ENCODE results near the gene COL10A1.

The COL10A1 gene

DNA sequence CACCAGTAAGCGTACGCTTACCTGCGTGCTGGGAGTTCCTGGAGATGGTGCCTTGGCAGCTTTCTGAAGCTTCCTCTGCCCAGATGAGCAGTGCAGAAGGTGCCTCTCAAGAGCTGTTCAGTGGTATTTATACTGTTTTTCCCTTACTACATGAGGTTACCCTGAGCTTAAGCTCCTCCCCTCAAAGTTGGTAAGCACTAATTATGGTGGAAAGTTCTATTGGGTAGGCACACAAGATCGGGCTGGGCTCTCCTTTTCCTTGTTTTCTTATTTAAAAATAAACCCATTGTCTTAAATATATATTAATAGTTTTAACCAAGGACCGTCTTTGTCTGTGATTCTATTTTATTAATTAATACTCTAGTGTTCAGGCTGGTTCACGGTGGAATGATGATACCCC lies at the start of gene COL10A1:
Gene COL10A1 (minus strand): TSS at position 101 of the 400 bp plus-strand sequence. CDS start 640 bp downstream, outside the sequence.
- no peak for DNase-seq

DNA sequence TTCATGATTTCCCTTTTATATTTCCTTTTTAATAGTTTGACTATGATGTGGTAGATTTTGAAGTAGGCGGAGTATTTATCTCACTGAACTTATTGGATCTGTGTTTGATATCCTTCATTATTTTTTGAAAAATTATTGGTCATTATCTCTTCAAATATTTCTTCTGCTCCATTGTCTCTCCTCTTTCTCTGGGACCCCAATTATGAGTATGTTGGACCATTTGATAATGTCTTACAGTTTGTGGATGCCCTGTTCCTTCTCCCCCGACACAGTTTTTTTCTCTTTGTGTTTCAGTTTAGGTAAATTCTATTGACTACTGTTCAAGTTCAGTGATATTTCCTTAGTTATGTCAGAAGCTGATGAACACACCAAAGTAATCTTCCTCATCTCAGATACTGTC lies 49.4 kb upstream of the COL10A1 start:
- DNase-seq: no peak

DNA sequence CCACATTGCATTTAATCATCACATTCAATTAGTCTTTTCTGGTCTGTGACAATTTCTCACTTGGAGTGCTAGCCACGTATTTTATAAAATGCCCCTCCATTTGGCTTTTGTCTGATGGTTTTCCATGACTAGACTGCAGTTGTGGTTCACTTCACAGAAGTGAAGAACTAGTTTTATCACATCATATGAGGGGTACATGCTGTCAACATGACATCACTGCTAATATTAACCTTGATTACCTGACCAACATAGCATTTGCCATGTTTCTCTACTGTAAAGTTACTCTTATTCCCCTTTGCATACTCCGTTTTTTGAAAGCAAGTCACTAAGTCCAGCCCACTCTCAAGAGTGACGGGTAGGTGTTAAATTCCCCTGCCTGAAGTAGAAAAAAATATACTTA lies 48.0 kb upstream of the COL10A1 start:
- no peak for DNase-seq

DNA sequence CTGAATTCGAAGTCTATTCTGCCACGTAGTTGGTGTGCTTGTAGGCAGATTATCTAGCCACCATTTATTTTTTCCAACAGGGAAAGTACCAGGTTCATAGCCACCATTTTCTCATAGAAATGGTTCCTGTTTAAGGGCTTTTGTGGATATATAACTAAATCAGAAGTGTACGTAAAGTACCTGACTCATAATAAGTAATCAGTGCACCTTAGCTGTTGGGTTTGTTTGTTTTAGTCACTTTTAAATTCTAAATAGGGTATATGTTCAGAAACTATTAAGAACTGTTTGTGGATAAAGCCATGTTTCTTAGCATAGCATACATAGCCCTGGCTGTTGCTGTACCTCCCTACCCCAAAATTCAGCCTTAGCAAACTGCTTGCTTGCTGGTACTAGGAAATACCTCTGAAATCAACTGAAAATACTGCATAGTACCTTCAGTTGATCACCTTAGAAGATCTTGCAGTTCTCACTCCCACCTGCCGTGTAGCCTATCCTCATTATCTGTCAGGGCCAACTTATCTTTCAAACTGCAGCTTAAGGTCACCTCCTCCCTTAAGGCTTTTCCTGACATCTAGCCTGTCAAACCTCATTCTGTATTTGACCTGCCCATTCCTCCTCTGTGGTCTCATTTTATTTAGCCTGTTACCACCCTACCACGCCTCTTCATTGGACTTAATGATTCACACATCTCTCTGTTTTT lies 44.6 kb upstream of the COL10A1 start:
- no peak for DNase-seq

DNA sequence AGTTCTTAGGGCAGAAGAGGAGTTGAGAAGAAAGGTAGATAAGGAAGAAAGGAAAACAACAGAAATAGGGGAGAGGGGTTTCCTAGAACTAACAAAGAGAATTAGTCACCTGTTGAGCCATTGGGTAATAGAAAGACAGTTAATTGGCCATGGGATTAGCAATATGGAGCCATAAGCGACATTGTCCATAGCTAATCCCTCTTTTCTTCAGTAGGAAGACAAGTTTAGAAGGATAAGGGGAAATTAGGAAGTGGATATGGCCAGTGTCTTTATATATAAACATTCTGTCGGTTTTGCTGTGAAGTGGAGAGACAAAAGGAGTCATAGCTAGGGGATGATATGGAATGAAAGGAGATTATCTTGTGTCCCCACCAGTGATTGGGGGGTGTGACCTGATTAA lies 43.9 kb upstream of the COL10A1 start:
- no peak for DNase-seq

DNA sequence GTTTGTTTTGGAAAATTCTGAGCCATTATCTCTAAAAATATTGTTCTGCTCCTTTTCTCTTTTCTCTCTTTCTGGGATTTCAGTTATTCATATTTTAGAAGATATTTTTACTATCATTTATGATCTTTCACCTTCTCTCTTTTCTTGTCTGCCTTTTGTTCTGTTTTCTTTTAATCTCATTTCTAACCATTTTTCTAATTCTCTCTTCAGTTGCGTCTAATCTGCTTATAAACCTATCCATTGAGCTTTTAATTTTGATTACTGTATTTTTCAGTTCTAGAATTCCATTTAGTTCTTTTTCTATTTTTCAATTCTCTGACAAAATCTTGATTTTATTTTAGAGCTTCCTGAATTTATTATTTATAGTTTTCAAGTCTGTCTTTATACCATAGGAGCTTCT lies 42.2 kb upstream of the COL10A1 start:
- no peak for DNase-seq

DNA sequence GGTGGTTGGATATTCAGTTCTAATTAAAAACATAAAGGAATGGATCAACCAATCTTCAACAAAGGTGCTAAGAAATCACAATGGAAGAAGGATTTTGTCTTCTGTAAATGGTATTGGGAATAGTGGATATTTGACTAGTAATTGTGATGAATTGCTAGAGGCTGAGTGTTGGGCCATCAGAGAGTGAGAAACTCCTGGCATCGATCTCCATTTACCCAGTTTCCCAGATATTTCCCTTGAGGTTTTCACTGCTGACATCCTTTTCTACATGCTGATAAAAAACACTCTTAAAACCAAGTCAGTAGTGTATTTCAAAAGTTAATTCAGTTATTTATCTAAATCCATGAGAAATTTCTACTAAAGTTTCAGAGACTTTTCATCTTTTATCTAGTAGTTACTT lies 40.4 kb upstream of the COL10A1 start:
- no peak for DNase-seq

DNA sequence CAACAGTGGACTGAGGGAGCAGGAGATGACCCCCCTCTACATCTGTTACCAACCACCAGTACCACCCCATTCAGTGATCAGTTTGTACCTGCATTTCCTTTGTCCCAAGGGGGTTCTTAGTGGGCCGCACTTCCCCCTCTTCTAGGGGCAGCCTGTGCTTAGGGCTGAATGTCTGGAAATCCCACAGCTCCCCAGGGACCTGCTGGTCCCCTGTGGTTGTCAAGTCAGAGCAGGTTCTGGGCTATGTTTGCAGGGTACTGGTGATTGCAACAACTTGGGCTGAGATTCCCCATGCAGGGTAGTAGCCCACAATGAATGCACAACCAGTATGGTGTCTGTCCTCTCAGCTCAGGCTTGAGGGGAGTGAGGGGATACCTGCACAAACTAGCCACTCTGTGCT lies 39.7 kb upstream of the COL10A1 start:
- no peak for DNase-seq

DNA sequence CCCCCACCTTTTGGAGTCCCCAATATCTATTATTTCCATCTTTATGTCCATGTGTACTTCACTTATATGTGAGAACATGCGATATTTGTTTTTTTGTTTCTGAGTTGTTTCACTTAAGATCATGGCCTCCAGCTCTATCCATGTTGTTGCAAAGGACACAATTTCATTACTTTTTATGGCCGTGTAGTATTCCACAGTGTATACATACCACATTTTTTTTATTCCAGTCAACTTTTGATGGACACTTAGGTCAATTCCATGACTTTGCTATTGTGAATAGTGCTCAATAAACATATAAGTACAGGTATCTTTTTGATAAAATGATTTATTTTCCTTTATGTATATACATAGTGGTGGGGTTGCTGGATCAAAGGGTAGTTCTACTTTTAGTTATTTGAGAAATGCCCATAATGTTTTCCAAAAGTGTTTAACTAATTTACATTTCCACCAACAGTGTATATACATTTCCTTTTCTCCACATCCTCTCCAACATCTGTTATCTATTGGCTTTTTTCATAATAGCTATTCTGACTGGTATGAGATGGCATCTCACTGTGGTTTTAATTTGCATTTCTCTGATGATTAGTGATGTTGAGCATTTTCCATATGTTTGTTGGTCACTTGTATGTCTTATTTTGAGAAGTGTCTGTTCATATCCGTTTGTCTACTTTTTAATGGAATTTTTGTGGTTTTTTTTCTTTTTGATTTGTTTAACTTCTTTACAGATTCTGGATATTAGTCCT lies 34.0 kb upstream of the COL10A1 start:
- no peak for DNase-seq

DNA sequence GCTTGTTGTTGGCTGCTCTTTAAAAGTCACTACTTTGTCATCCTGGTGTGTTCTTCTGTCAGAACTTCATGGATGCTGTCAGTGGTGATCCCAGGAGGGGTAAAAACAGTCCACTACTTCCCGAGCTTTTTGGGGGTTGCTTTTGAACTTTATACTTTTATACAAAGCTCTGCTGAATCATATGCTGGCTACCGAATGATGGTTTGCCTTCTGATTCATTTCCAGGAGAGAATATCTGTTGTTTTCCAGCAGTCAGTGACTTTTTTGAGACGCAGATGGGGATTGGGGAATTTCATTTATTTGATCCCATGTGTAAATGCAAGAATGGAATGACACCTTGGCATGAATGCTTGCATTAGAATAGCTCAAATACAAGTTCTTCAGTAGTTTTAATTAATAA lies 32.7 kb upstream of the COL10A1 start:
- no peak for DNase-seq

DNA sequence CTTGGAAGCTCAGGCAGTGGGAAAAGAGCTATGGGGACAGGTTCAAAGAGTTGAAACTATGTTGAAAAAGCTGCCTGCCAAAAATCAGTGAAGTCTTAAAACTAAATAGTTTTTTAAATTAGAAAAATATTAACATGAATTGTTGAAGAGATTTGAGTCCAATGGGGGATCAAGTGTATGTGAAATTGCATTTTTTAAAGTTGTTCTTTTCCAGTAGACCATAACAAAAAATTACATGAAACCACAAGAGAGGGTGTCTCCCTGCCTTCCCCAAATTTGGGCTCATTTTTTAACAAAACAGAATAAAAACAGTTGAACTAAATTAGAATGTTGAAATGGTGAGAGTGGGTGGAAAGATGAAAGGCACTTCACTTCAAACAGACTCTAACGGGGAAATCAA lies 31.5 kb upstream of the COL10A1 start:
- DNase-seq: no peak

DNA sequence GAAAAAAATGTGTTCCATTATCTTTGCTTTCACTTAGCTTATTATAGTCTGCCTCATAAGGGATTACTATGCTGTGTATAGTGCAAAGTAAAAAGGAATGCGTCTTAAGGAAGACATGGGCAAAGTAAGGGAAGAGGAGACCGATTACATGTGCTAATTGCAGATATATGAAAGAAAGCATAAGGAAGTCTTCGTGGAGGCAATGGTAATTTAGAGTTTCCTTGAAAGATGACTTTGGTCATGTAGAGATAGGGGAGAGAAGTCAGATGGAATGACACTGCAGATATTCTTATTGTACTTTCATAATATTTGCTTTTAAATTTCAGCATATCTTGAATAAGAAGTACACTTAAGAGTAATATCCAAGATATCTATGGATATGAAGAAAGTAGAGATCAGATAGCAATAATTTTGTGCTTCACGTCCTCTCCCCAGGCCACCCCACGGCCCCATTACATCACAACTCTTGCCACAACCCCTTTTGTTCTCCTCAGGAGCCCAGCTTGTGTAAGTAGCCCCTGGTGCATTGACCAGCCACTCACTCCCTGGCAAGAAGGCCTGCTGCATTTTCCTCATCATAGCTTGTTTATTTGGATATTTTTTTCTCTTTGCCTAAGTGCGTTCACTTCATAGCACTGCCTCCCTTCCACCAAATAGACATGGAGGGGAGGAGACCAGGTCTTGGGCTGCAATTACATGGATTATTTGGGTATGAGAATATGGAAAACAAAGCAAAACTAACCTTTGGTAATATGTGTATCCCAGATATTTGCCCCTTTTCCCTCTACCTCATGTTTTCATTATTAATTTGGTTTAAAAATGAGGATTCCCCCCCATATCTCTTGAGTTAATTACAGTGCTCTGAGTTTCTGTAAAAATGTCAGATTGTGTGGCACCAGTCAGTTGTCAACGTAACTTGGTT lies 30.7 kb upstream of the COL10A1 start:
- DNase-seq: no peak

DNA sequence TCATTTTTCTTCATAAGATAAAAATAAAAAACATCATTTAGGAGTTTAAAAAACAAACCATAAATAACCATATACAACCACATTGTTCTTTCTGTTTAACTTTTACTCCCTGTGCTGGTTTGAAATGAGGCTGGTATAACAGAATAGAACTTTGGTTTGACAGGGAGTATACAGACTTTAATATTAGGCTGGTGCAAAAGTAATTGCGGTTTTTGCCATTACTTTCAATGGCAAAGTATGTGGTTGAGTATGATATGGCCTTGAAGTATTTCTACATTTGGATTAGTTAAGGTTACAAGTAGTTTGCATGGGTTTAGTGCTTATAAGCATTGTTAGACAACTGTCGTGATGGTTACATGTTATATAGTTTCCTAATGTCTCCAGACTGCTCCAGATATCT lies 29.0 kb upstream of the COL10A1 start:
- DNase-seq: no peak

DNA sequence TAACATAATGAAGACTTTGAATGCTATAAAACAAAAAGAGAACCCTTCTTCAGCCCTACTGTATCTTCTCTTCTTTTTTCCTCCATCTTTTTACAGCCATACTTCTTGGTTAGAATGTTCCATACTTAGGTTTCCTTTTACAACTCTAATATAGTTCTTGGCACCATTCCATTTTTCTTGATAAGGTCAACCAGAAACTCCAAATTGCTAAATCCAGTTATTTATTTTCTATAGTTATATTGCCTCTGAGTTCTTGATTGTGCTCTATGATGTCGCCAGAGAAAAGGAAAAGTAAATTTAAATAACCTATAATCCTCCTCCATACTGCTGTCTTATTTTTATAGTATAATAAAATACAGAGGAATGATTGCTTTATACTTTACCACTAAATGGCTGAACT lies 26.7 kb upstream of the COL10A1 start:
- no peak for DNase-seq

DNA sequence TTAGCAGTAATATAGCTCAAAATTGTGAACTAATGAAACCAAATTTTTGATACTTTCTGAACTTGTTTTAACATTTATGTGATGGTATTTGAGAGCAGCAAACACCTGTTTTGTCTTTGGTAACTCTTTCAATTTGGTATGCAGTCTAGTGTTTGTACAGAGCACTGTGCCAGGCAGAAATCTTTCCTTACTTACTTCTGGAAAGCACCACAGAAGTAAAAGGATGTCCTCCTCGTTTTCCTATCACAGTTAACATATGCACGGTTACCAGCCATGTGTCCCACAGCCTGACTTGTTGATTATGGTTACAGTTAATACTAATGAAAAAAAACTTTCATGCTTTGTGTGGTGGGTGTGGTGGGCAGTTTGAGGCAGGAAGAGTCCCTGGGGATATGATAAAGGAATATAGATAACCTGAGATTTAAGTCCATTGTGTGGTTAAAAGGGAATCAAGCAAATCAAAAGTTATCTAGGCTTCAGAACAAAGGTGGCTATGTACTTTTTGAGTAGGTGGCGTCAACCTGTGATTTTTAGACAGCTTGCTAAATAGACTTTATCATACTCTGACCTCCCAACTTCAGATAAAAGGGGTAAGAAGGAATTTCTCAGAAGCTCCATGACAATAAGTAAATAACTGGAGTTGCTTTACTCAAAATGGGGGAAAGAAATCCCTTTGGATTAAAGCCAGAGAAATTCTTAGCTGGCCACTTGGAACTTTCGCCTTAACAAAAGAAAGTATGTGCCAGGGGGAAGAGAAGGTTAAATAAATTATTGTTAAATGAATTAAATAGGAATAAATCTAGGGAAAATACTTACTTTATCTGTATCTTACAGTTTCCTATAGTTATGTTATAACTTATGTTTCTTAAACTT lies 20.1 kb upstream of the COL10A1 start:
- no peak for DNase-seq

DNA sequence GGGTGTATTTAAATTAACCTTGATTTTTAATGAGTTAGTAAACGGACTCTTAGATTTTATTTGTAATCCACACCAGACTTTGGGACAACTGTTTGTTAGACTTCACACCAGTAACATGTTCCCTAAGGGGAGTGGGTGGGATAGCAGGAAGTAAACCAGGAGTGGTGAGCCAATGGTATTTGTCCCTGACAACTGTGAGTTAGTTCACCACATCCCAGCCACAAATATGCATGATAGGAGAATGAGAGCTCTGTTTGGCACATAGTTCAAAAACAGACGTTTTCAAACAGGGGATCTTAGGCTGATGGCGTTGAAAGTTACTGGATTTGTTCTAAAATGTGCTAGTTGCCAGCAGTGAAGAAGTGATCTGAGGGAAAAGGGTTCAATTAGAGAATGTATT lies 18.7 kb upstream of the COL10A1 start:
- no peak for DNase-seq

DNA sequence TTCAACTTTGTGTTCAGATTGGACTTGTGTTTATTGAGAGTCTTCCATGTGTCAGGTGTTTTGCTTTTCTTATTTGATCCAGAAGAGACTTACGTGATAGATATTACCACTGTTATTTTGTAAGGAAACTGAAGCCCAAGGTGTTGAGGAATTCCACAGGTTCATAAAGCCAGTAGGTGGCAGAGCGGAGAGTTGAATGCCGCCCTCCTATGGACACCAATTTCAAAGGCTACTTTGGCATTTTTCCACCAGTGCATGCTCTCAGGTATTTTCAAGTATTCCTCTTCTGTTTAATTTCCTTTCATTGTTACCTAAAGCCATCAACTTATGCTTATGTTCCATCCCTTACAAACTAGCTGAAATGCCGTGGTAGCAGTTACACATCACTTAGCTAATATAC lies 14.0 kb upstream of the COL10A1 start:
- DNase-seq: no peak

DNA sequence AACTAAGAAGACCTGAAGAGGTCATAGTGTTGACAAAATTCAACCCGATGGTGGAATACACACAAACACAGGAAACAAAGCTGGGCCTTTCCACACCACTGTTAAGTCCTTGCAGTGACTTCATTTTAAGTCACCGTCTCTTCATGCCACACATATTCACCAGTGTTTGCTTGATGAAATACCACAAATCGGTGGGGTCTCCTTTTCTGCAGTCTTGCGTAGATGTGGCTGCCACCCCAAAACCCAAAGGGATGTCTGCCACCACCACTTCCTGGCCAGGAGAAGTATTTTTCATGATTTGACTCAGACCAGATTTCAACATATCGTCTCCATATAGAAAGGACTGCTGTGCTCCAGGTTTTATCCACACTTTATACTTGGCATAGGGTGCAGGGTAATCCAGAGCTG lies 11.0 kb upstream of the COL10A1 start:
- DNase-seq: no peak

DNA sequence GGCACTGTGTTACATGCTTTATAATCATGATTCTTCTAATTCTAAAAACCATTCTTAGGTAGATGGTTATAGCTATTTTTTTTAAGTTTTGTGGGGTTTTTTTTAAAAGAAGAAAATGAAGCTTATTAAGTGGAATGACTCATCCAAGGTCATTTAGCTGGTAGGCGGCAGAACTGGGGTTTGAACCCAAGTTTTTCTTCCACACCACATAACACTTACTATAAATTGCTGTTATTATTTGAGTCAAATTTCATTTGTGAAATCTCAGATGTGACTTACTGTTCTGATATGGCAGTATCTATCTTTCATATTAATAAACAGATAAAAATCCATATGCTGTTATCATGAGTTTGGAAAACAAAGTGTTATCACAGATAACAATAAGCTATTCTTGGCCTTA lies 10.4 kb upstream of the COL10A1 start:
- DNase-seq: no peak

DNA sequence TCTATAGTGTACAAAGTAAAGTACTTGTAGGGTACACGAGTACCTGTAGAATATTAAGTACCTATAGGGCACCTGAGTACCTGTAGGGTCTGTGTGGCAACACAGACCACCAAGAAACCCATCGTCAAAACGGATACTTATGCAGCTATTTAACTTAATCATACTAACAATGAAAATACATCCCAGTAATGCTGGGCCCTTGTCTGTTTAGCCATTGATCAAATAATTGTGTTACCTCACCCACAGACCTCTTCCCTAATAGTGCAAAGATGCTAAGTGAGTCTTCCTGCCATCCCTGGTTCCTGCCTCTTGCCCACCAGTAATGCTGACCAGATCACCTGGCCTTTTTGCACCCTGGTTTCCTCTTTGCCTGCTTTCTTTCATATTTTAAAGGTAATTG lies 7.5 kb upstream of the COL10A1 start:
- no peak for DNase-seq

DNA sequence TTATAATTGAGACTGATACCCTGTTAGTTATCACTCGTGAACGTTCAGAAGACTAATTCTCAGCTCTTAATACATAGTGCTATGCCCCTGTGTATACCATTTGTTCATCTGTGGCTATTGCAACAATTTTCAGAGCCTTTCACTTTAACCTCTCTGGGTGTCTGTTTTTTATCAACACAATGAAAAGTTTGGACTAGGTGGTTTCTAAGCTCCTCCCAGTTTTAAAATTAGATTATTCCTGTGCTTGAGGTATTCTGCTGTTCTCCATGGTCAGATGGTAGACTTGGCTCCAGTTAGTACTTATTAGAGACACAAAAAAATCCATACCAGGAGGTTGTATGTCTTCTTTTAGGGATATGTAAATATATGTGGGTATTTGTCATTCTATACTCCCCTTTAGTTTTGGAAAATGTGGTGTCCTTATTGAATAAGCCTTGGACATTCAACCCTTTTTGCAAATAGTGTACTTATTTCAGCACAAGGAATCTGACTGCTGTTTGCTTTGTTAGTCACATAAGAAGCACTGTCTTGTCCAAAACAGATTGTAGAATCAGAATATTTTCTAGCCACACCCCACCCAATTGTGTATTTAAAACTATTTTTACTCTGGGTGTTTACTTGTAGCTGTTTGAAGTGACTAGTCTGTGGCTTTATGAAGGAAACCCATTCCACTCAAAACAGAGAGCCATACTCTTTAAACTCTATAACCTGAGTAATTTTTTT lies 2.0 kb upstream of the COL10A1 start:
- DNase-seq: no peak

DNA sequence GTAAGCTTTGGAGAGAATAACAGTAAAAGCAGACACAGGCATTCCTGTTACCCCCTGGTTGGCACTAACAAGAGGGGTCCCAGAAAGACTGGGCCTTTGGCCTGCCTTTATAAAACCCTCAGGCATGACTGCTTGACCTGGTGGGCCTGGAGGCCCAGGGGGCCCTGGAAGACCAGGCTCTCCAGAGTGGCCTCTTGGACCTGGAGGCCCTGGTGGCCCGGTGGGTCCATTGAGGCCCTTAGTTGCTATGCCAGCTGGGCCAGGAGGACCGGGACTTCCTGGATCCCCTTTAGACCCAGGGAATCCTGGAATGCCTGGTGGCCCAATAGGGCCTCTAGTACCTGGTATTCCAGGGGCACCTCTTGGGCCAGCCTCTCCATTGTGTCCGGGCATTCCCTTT lies 5.5 kb downstream of the COL10A1 start:
- no peak for DNase-seq
